ENCODE data around the gene TTBK1.

DNA sequence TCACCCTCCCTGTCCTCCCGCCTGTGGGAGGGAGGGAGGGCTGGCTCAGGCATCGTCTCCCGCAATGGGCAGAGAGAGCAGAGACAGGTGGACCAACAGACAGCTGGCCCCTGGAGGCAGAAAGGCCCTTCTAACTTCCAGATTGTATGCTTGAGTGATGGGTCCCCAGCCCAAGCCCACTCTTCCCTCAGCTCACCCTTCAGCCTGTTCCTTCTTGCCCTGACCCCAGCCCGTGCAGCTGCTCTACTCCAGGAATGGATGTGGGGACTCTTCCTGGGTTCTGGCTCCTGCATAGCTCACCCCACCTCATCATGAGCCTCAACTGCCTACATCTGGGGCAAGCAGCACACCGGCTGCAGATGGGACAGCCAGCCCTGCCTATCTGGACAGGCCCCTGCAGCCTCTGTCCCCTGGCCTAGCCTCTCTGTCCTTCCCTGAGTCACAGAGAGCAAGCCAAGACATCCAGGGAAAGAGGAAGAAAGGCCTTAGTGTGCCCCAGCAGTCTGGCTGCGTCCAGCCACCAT, 43.2 kb downstream of the TTBK1 start:
- TF ChIP-seq YY1 (IDR thresholded peaks at IDR 0.05; ENCODE audit: low read depth): no peak
- TF ChIP-seq TAF1 (IDR thresholded peaks at IDR 0.05; ENCODE audit: low read depth): no peak
- TF ChIP-seq FOXM1 (IDR thresholded peaks at IDR 0.05; ENCODE audit: borderline replicate concordance, low read depth): no peak

All from Ishikawa (cell line).